GM13977 (cell line): ENCODE data around the gene MARCKSL1.

Experiments used
- DNase-seq: peaks from one replicate; pipeline ENCODE4 v3.0.0; 2012; ENCODE audit warnings: low spot score
- CTCF ChIP-seq: IDR thresholded peaks from 2 replicates; pipeline ENCODE4 v1.5.1; 2012; ENCODE audit warnings: mild to moderate bottlenecking, control low read depth; ENCODE audit not compliant: insufficient read depth; ENCODE audit errors: extremely low read depth, missing control alignments
- in situ Hi-C: fragments of 300-500 bp; cut with MboI; formaldehyde crosslinking; loops from one replicate; pipeline ENCODE4 v1.12.0; 2022; ENCODE audit warnings: low sequenced_read_pairs, low pct_unique_long_range_greater_than_20kb, mixed read lengths, inconsistent platforms; ENCODE audit not compliant: unreplicated experiment

MARCKSL1 gene

GRCh38 chr1:32333251-32333963 is 2.6 kb downstream of the MARCKSL1 start:
- no peak for DNase-seq
- in situ Hi-C loops = no loop called here
- no peak for TF ChIP-seq CTCF

- TF ChIP-seq CTCF = no peak
- DNase-seq = no peak
- in situ Hi-C loops = no loop called here
These were observed 3.5 kb downstream of the MARCKSL1 start for GRCh38 chr1:32332290-32333079.

- in situ Hi-C loops = no loop called here
- no peak for DNase-seq
- no peak for TF ChIP-seq CTCF
These were observed 4.5 kb downstream of the MARCKSL1 start for GRCh38 chr1:32331549-32331948.

- in situ Hi-C loops = no loop called here
- TF ChIP-seq CTCF = no peak
- no peak for DNase-seq
These were observed 5.4 kb downstream of the MARCKSL1 start for GRCh38 chr1:32330558-32331151.

GRCh38 chr1:32329931-32330466 is 6.0 kb downstream of the MARCKSL1 start:
- TF ChIP-seq CTCF = no peak
- DNase-seq = no peak
- in situ Hi-C loops = no loop called here

- no peak for TF ChIP-seq CTCF
- in situ Hi-C loops = no loop called here
- DNase-seq = no peak
These were observed 8.8 kb downstream of the MARCKSL1 start for GRCh38 chr1:32327204-32327603.
